Measurements from ENCODE around the gene GRAMD1C. TPM values are rescaled to one million over a fixed set of nuclear protein-coding genes. Genes with fewer than 3 reads are reported as not detected.

GRAMD1C gene
- total RNA-seq, 1 donor from 2014 or later, result 3.7 TPM

- H3K9me3 Mint-ChIP-seq (ENCODE audit: unreplicated experiment), result peaks cover 4% of the 10 kb centered on the region
- Histone ChIP-seq H3K4me3 (ENCODE audit: insufficient read depth, low read depth, low read length) (peak overlapping the region; percentile 89), H3K4me2 (ENCODE audit: low read length) (peak overlapping the region; percentile 96), H3K27ac (ENCODE audit: low read depth, low read length) (no peak overlapping the region), H3K9ac (ENCODE audit: low read length) (peak overlapping the region; percentile 50), H2AFZ (ENCODE audit: low read depth, low read length) (peak overlapping the region; percentile 89), H3K9me3 (ENCODE audit: insufficient read depth, low read depth, low read length) (no peaks in the 10 kb centered on the region), H3K4me1 (ENCODE audit: insufficient read depth, low read length) (peaks cover 8% of the 10 kb centered on the region), H3K27me3 (ENCODE audit: insufficient read depth, low read length) (peaks cover 28% of the 10 kb centered on the region), H3K79me2 (ENCODE audit: insufficient read depth, low read length) (no peaks in the 10 kb centered on the region), H4K20me1 (ENCODE audit: insufficient read depth, low read length) (no peaks in the 10 kb centered on the region), H3K36me3 (ENCODE audit: insufficient read depth, low read length) (no peaks in the 10 kb centered on the region)
- peaks cover 43% of the 10 kb centered on the region for H3K27me3 Mint-ChIP-seq (ENCODE audit: low read depth, unreplicated experiment)
- H3K27ac Mint-ChIP-seq (ENCODE audit: unreplicated experiment), result no peak overlapping the region
- peak overlapping the region; percentile 77 for H3K4me3 Mint-ChIP-seq (ENCODE audit: unreplicated experiment)
- no peaks in the 10 kb centered on the region for H3K4me1 Mint-ChIP-seq (ENCODE audit: low read depth, unreplicated experiment)
- FAIRE-seq, result no peak
- no peak for DNase-seq (ENCODE audit: low read depth)
- TF ChIP-seq EZH2 (IDR thresholded peaks at IDR 0.05; ENCODE audit: insufficient read depth, low read length) (peak; percentile 81), CTCF (IDR thresholded peaks at IDR 0.05; ENCODE audit: insufficient read depth, low read depth, low read length) (no peak)
- H3K36me3 Mint-ChIP-seq (ENCODE audit: low read depth, unreplicated experiment), result peaks cover 2% of the 10 kb centered on the region
Observed at GRCh38 chr3:113948015-113948917, 109.7 kb downstream of the GRAMD1C start.

- H3K4me1 Mint-ChIP-seq (ENCODE audit: low read depth, unreplicated experiment), result peaks cover 6% of the 10 kb centered on the region
- Histone ChIP-seq H3K9ac (ENCODE audit: low read length) (no peak overlapping the region), H3K4me1 (ENCODE audit: insufficient read depth, low read length) (peaks cover 10% of the 10 kb centered on the region), H3K27ac (ENCODE audit: low read depth, low read length) (no peak overlapping the region), H3K27me3 (ENCODE audit: insufficient read depth, low read length) (peaks cover 28% of the 10 kb centered on the region), H2AFZ (ENCODE audit: low read depth, low read length) (no peak overlapping the region), H3K79me2 (ENCODE audit: insufficient read depth, low read length) (no peaks in the 10 kb centered on the region), H4K20me1 (ENCODE audit: insufficient read depth, low read length) (no peaks in the 10 kb centered on the region), H3K9me3 (ENCODE audit: insufficient read depth, low read depth, low read length) (no peaks in the 10 kb centered on the region), H3K4me3 (ENCODE audit: insufficient read depth, low read depth, low read length) (no peak overlapping the region), H3K4me2 (ENCODE audit: low read length) (no peak overlapping the region), H3K36me3 (ENCODE audit: insufficient read depth, low read length) (no peaks in the 10 kb centered on the region)
- no peak overlapping the region for H3K4me3 Mint-ChIP-seq (ENCODE audit: unreplicated experiment)
- H3K27ac Mint-ChIP-seq (ENCODE audit: unreplicated experiment), result no peak overlapping the region
- FAIRE-seq (no peak), DNase-seq (ENCODE audit: low read depth) (no peak)
- peaks cover 2% of the 10 kb centered on the region for H3K36me3 Mint-ChIP-seq (ENCODE audit: low read depth, unreplicated experiment)
- no peak for TF ChIP-seq CTCF (IDR thresholded peaks at IDR 0.05; ENCODE audit: insufficient read depth, low read depth, low read length)
- TF ChIP-seq EZH2 (IDR thresholded peaks at IDR 0.05; ENCODE audit: insufficient read depth, low read length), result no peak
- peaks cover 4% of the 10 kb centered on the region for H3K9me3 Mint-ChIP-seq (ENCODE audit: unreplicated experiment)
- peaks cover 55% of the 10 kb centered on the region for H3K27me3 Mint-ChIP-seq (ENCODE audit: low read depth, unreplicated experiment)
Observed at GRCh38 chr3:113952921-113953320, 114.3 kb downstream of the GRAMD1C start.

GRCh38 chr3:113953677-113954076, 115.1 kb downstream of the GRAMD1C start:
- TF ChIP-seq EZH2 (IDR thresholded peaks at IDR 0.05; ENCODE audit: insufficient read depth, low read length) (no peak), CTCF (IDR thresholded peaks at IDR 0.05; ENCODE audit: insufficient read depth, low read depth, low read length) (no peak)
- Mint-ChIP-seq H3K4me3 (ENCODE audit: unreplicated experiment) (no peak overlapping the region), H3K27me3 (ENCODE audit: low read depth, unreplicated experiment) (peaks cover 59% of the 10 kb centered on the region)

More at GRCh38 chr3:113953677-113954076, 115.1 kb downstream of the GRAMD1C start:
- FAIRE-seq, result peak; percentile 43
- H3K9ac ChIP-seq (ENCODE audit: low read length), result no peak overlapping the region
- peaks cover 5% of the 10 kb centered on the region for H3K4me1 ChIP-seq (ENCODE audit: insufficient read depth, low read length)
- Mint-ChIP-seq H3K36me3 (ENCODE audit: low read depth, unreplicated experiment) (peaks cover 2% of the 10 kb centered on the region), H3K27ac (ENCODE audit: unreplicated experiment) (no peak overlapping the region), H3K4me1 (ENCODE audit: low read depth, unreplicated experiment) (peaks cover 6% of the 10 kb centered on the region), H3K9me3 (ENCODE audit: unreplicated experiment) (peaks cover 4% of the 10 kb centered on the region)
- peaks cover 21% of the 10 kb centered on the region for H3K27me3 ChIP-seq (ENCODE audit: insufficient read depth, low read length)
- H3K4me3 ChIP-seq (ENCODE audit: insufficient read depth, low read depth, low read length), result no peak overlapping the region
- H3K9me3 ChIP-seq (ENCODE audit: insufficient read depth, low read depth, low read length), result no peaks in the 10 kb centered on the region
- H2AFZ ChIP-seq (ENCODE audit: low read depth, low read length), result no peak overlapping the region
- no peaks in the 10 kb centered on the region for H4K20me1 ChIP-seq (ENCODE audit: insufficient read depth, low read length)
- H3K36me3 ChIP-seq (ENCODE audit: insufficient read depth, low read length), result no peaks in the 10 kb centered on the region
- DNase-seq (ENCODE audit: low read depth), result peak; percentile 24
- H3K4me2 ChIP-seq (ENCODE audit: low read length), result no peak overlapping the region
- no peaks in the 10 kb centered on the region for H3K79me2 ChIP-seq (ENCODE audit: insufficient read depth, low read length)
- no peak overlapping the region for H3K27ac ChIP-seq (ENCODE audit: low read depth, low read length)
